Mucosa of rectum (tissue), 2 donors: ENCODE results near the gene CC2D2B.

Experiments
- H3K27ac ChIP-seq, 2 donors: one replicate each; pipeline ENCODE4 v1.7.0; 2013; ENCODE audit warnings: inconsistent platforms in 2 of 2, low read depth in 2 of 2, low read length in 2 of 2
- H3K27me3 ChIP-seq, 2 donors: one replicate each; pipeline ENCODE4 v1.7.0; 2013; ENCODE audit warnings: low read length in 2 of 2; ENCODE audit not compliant: control insufficient read depth in 2 of 2, insufficient read depth in 2 of 2
- H3K36me3 ChIP-seq, 2 donors: one replicate each; pipeline ENCODE4 v1.7.0; 2013; ENCODE audit warnings: low read length in 2 of 2; ENCODE audit not compliant: control insufficient read depth in 2 of 2, insufficient read depth in 2 of 2
- H3K4me1 ChIP-seq, 2 donors: one replicate each; pipeline ENCODE4 v1.7.0; 2013; ENCODE audit warnings: low read length in 2 of 2, mild to moderate bottlenecking in 1 of 2; ENCODE audit not compliant: control insufficient read depth in 2 of 2, insufficient read depth in 2 of 2
- H3K4me3 ChIP-seq, 2 donors: one replicate each; pipeline ENCODE4 v1.7.0; 2013; ENCODE audit warnings: low read length in 2 of 2
- H3K9ac ChIP-seq, 2 donors: one replicate each; pipeline ENCODE4 v1.7.0; 2013; ENCODE audit warnings: low read length in 2 of 2, low read depth in 1 of 2, mild to moderate bottlenecking in 1 of 2
- H3K9me3 ChIP-seq, 2 donors: one replicate each; pipeline ENCODE4 v1.7.0; 2013; ENCODE audit warnings: low read length in 2 of 2; ENCODE audit not compliant: control insufficient read depth in 2 of 2
- donor health status: healthy.
- donor health status: Normal muscosa, but diverticular disease.

Gene CC2D2B

DNA sequence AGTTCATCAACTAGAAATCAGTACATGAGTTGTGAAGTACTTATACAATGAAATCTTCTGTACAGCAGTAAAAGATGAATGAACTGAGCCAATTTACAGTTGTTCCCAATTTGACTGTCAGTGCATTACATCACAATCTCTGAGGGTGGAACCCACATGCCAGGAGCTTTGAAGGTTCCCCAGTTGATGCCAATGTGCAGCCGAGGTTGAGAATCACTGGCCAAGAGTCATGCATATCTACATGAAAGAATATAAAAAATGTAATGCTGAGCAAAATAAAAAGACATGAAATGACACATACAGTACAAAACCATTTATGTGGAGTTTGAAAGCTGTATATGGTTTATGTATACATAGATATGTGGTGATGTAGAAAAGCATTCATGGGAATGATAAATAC is 113.6 kb downstream of the CC2D2B start:
- no peaks in the 10 kb centered on the region for H3K36me3 ChIP-seq
- no peaks in the 10 kb centered on the region for H3K9me3 ChIP-seq
- H3K4me1 ChIP-seq, result no peaks in the 10 kb centered on the region
- no peak overlapping the region for H3K9ac ChIP-seq
- H3K4me3 ChIP-seq, result no peak overlapping the region
- no peak overlapping the region for H3K27ac ChIP-seq
- no peaks in the 10 kb centered on the region for H3K27me3 ChIP-seq

DNA sequence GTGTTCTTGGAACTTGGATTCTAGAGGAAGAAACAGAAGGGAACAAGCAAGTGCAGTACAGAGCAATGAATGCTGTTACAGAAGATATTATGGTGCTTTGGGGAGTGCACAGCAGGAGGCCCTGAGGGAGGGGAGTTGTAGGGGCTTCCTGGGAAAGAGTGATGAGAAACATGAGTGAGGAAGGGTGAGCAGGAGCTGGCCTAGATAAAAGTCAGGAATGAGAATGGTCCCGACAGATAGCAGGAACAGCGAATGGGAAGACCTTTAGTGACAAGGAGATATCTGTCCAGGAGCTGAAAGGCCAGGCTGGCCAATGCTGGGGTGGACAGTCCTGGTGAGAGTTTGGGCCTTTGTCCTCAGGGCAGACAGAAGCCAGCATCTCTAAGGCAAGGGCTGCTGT is 115.0 kb downstream of the CC2D2B start:
- Histone ChIP-seq H3K9me3 (no peaks in the 10 kb centered on the region), H3K27ac (no peak overlapping the region), H3K9ac (no peak overlapping the region), H3K4me1 (no peaks in the 10 kb centered on the region), H3K27me3 (no peaks in the 10 kb centered on the region), H3K36me3 (no peaks in the 10 kb centered on the region), H3K4me3 (no peak overlapping the region)

DNA sequence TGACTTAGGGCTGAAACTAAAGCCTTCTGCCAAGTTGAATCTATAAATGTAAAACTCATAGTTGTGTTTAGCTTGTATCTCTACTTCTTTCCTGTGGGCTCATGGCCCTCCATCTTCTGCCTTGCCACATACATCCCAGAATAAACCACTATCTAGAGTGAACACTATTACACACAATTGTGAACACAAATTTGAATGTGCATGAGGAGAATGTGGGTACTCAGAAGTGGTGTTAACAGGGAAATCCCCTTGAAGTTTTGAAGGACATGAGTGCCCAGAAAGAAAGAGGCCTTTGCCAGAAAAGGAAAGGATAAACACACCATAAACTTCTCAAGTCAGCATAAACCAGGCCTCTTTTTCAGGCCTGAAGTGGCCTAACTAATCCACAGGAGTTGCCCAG is 115.4 kb downstream of the CC2D2B start:
- H3K36me3 ChIP-seq, result no peaks in the 10 kb centered on the region
- H3K9me3 ChIP-seq, result no peaks in the 10 kb centered on the region

DNA sequence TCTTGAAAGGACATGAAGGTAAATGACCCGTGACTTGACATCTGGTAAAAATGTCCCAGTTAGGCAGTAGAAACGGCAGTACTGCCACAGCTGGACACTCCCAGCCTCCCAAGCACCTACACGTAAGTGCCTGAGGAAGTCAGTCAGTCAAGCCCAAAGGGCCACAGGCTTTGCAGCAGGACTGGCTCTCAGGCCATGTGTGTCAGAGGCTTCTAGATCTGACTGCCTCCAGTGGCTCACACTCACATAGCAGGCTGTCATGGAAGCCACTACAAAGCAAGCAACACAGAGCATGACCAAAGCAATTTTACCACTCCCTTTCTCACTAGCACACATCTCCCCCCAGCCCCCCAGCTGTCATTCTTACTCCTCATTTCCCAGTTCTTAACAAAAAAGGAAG is 117.8 kb downstream of the CC2D2B start:
- Histone ChIP-seq H3K36me3 (no peaks in the 10 kb centered on the region), H3K9ac (no peak overlapping the region), H3K27me3 (no peaks in the 10 kb centered on the region)

More for the DNA sequence above, 115.4 kb downstream of the CC2D2B start:
- H3K4me1 ChIP-seq, result no peaks in the 10 kb centered on the region
- H3K4me3 ChIP-seq, result no peak overlapping the region
- H3K27me3 ChIP-seq, result no peaks in the 10 kb centered on the region
- no peak overlapping the region for H3K27ac ChIP-seq
- H3K9ac ChIP-seq, result no peak overlapping the region

DNA sequence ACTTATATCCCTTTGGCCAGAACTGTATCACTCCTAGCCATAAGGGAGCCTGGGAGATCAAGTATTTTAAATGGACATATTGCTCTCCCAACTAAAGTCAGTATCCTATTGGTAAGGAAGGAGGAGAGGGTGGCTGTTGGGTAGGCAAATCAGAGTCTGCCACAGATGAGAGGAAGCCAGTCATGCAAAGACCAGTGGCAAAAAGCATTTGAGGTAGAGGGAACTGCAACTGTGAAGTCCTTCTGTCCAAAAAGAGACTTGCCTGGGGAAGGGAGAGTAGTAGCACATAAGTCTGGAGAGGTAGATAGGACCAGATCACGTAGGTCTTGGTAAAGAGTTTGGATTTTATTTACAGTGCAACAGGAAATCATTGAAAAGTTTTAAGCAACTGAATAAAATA is 126.8 kb downstream of the CC2D2B start:
- no peaks in the 10 kb centered on the region for H3K9me3 ChIP-seq
- H3K27ac ChIP-seq, result no peak overlapping the region
- H3K27me3 ChIP-seq, result no peaks in the 10 kb centered on the region
- no peak overlapping the region for H3K9ac ChIP-seq
- H3K4me1 ChIP-seq, result no peaks in the 10 kb centered on the region
- no peaks in the 10 kb centered on the region for H3K36me3 ChIP-seq
- H3K4me3 ChIP-seq, result no peak overlapping the region

More for the DNA sequence above, 117.8 kb downstream of the CC2D2B start:
- no peaks in the 10 kb centered on the region for H3K4me1 ChIP-seq
- H3K9me3 ChIP-seq, result no peaks in the 10 kb centered on the region
- H3K27ac ChIP-seq, result no peak overlapping the region
- no peak overlapping the region for H3K4me3 ChIP-seq

DNA sequence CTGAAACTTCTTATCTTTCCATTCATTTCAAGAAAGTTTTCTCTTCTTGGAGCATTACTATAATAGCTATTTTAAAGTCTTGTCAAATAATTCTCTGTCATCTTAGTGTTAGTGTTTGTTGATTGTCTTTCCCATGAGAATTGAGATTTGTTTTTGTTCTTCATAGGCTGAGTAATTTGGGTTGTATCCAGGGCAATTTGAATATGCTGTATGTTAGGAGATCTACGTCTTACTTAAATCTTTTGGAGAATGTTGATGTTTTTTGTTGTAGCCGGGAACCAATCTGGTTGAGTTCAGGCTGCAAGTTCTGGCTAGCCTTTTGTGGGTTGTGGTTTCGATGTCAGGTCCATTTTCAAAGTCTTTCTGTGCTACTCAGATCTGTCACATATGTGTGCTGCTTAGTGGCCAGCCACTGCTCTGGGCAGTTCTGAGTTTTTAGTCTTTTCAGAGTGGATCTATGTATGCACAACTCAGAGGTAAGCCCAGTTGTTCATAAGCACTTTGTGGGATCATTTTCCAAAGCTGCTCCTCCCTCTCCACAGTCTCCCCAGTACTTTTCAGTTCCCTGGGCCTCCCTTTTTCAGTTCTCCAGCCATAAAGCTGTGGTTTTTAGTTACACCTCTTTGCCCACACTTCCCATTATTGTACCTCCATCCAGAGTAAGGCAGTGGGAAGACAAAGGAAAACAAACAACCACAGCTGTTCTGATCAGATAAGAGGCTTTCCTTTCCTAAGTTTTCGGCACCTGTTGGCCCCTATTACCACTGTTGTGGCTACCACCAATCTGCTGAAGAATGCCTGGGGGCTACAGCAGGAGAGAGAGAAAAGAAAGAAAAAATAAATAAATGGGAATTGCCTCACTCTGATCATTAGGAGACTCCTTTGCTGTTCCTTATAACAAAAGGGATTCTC is 131.0 kb downstream of the CC2D2B start:
- H3K27ac ChIP-seq, result no peak overlapping the region
- no peaks in the 10 kb centered on the region for H3K36me3 ChIP-seq
- H3K27me3 ChIP-seq, result no peaks in the 10 kb centered on the region
- peaks cover 0 to 6% of the 10 kb centered on the region in 2 donors for H3K4me1 ChIP-seq
- H3K4me3 ChIP-seq, result no peak overlapping the region
- no peaks in the 10 kb centered on the region for H3K9me3 ChIP-seq
- H3K9ac ChIP-seq, result no peak overlapping the region

DNA sequence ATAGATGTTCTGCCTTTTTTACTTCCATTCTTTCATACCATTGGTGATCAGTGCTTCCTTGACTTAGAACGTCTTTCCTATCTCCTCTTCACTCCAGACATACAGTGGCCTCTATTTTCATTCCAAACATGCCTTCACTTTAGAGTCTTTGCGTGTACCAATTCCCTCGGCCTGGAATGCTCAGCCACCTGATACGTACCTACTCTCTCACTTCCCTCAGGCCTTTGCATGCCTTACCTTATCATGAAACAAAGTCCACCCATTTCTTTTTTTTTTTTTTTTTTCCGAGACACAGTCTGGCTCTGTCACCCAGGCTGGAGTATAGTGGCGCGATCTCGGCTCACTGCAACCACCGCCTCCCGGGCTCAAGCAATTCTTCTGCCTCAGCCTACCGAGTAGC is 133.4 kb downstream of the CC2D2B start:
- Histone ChIP-seq H3K4me3 (no peak overlapping the region), H3K4me1 (peaks cover 8 to 11% of the 10 kb centered on the region in 2 donors), H3K9me3 (no peaks in the 10 kb centered on the region), H3K36me3 (no peaks in the 10 kb centered on the region), H3K27ac (no peak overlapping the region), H3K27me3 (no peaks in the 10 kb centered on the region), H3K9ac (no peak overlapping the region)

DNA sequence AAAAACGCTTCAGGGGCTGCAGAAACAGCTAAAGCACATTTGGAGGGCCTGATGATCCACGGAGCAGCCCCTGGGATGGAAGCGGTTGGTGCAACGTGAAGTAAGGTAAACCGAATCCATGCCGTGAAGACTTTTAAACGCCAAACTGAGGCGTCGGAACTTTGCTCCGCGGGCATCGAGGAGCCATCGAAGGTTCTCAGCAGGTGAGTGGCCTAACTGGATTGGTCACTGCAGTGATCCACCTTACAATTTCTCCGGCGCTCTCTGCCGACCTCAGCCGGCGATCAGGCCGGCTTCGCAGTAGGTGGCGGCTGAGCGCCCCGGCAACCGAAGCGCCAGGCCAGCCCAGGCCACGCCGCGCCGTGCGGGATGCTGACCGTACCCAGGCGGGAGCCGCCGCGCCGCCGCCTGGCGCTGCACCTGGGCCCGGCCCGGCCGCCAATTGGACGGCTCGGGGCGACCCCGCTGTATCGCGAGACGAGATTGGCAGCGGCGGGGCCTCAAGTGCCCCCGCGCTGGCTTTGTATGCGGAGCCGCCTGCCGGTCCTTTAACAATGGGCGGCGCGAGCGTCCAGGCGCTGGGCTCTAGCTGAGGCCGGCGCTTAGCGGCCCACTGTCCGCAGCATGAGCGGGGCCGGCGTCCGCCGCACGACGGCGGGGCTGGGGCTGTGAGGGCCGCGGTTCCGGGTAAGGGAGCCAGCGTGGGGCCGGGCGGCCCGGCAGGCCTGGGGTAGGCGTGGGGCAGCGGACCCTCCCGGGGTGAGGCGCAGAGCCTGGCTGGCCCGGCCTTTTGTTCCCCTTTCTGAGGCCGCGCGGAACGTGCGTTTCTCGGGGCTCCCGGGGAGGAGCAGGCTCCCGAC is 135.5 kb downstream of the CC2D2B start, which contains the start of gene CCNJ:
Gene CCNJ, plus strand, starts transcription at position 551 of the 860 bp plus-strand sequence. CDS start 811 bp downstream, outside the sequence.
- Histone ChIP-seq H3K36me3 (peaks cover 0 to 2% of the 10 kb centered on the region in 2 donors), H3K4me3 (peak within 1 kb of the TSS; percentile 82 to 89), H3K9ac (peak within 1 kb of the TSS; percentile 82 to 83), H3K4me1 (peaks cover 8 to 19% of the 10 kb centered on the region in 2 donors), H3K9me3 (no peaks in the 10 kb centered on the region), H3K27me3 (no peaks in the 10 kb centered on the region), H3K27ac (peak within 1 kb of the TSS; percentile 83 to 87)

DNA sequence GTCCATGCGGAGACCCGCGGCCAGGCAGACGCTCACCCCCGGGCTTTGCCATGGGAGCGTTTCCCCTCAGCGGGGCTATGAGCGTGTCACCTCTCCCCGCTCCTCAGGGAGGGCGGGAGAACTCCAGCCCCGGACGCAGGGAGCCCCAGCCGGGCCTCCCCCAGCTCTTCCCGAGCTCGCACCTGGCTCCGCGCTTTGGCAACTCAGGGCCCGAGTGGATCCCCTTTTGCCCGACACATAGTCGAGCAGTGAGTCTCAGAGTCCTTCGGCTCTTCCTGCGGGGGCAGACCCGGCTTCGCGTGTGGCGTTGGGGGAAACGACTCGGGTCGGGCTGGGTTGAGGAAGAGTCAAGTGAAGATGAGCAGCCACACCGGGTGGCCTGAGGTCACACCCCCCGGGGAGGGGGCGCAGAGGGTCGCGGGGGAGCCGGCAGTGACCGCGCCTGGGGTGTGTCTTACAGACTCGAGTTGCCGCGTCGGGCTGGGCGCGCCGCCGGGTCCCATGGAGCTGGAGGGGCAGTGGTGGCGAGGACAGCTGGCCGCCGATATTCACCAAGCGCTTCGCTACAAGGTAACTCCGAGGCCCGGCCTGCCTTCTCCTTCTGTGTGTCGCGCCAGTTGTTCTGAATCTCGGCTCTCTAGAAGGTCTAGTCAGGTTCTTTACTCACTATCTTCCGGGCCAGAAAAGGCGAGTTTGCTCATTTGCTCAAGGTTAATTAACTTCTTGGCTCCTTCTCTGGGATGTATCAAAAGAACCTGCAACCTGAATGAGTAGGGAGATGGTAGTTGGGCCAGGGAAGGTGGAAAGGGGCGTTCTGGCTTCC is 136.3 kb downstream of the CC2D2B start:
- Histone ChIP-seq H3K9me3 (no peaks in the 10 kb centered on the region), H3K4me1 (peaks cover 8 to 19% of the 10 kb centered on the region in 2 donors), H3K27ac (peak overlapping the region; percentile 83 to 87), H3K9ac (peak overlapping the region; percentile 82 to 83), H3K4me3 (peak overlapping the region; percentile 82 to 89), H3K36me3 (peaks cover 3 to 4% of the 10 kb centered on the region in 2 donors), H3K27me3 (no peaks in the 10 kb centered on the region)
